Stimulated activated CD4-positive, alpha-beta T cell treated with anti-CD3 and anti-CD28 coated beads, Interleukin-1b, Interleukin-23, amount 100 ng/mL, for 4 hours (primary cell): Measurements from ENCODE around the gene C2CD4C.
"Not testable (repeated sequence)": the region's sequence is repeated elsewhere in the genome, so short reads cannot be mapped to it uniquely, and the experiment has no call there.

Experiments
- DNase-seq, 2 donors: peaks; one replicate each; pipeline ENCODE4 v3.0.0-alpha.2; 2020; ENCODE audit warnings: low read depth in 2 of 2

The C2CD4C gene

DNA sequence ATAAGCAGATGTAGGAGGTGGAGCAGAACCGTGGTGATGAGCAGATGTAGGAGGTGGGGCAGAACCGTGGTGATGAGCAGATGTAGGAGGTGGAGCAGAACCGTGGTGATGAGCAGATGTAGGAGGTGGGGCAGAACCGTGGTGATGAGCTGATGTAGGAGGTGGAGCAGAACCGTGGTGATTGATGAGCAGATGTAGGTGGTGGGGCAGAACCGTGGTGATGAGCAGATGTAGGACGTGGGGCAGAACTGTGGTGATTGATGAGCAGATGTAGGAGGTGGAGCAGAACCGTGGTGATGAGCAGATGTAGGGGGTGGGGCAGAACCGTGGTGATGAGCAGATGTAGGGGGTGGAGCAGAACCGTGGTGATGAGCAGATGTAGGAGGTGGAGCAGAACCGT lies 27.0 kb downstream of the C2CD4C start:
- not testable (repeated sequence) for DNase-seq

DNA sequence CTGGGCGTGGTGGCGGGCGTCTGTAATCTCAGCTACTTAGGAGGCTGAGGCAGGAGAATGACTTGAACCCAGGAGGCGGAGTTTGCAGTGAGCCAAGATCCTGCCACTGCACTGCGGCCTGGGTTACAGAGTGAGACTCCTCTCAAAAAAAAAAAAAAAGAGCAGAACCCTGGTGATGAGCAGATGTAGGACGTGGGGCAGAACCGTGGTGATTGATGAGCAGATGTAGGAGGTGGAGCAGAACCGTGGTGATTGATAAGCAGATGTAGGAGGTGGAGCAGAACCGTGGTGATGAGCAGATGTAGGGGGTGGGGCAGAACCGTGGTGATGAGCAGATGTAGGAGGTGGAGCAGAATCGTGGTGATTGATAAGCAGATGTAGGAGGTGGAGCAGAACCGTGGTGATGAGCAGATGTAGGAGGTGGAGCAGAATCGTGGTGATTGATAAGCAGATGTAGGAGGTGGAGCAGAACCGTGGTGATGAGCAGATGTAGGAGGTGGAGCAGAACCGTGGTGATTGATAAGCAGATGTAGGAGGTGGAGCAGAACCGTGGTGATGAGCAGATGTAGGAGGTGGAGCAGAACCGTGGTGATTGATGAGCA lies 28.2 kb downstream of the C2CD4C start:
- DNase-seq, result not testable (repeated sequence)

DNA sequence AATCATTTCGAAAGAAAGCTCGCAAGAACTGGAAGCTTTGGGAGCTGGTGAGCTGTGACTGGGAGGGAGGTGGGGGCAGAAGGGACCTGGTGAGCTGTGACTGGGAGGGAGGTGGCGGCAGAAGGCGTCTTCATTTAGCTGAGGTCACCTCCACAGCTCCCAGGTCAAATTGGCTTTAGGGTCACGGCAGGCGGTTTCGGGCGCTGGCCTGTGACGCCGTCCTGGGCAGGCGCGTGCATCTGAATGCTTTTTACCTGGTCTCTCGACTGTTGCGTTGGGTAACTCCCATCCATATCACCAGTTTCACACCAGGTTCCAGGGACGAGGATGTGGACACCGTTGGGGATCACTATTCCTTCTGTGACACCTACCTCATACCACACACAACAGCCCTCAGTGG lies 29.2 kb downstream of the C2CD4C start:
- DNase-seq, result no peak

DNA sequence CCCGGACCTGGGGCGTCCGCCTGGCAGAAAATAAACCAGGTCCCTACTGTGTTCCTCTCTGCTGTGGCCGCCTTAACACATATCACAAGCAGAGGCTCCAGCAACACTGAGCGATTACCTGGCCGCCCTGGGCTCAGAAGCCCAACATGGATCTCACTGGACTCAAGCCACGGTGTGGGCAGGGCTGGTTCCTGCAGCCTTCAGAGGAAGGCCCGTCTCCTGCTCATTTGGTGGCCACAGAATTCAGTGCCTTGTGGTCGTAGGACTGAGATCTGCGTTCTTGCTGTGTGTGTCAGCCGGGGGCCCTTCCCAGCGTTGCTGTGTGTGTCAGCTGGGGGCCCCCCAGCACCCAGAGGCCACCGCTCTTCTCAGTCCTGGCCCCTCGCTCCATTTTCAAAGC lies 30.2 kb downstream of the C2CD4C start:
- no peak for DNase-seq

DNA sequence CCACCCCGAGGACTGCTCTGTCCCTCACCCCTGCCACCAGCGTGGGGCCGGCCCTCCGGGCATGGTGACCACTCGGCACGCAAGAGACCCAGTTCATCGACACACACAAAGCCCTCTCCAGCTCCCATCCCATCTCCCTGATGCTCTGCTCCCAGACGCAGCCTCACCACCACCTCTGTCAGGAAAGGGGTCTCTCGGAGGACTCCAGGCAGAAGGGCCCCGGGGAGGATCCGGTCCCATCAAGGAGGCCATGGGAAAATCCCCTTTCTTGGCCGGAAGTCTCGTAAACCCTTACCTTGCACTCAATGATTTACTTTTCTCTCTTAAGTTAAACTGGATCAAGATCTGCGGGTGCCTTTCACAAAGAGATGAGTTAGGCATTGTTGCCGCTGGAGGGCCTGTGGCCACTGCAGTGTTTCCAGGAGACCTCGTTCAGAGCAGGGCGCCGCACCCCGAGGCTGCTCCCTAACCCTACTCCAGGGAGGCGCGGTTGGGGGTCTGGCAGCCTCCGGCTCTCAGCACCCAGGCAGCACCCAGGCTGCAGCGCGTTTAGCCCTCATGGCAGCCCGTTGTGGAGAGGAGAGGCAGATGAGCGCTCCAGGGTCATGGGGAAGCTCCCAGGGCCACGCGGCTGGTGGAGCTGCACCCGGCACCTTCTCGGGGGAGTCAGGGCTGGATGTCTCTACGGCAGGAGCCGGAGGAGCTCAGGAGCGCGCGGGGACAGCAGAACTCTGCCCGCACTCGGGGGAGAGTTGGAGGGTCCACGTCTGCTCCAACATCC lies 31.0 kb downstream of the C2CD4C start:
- DNase-seq, result no peak

DNA sequence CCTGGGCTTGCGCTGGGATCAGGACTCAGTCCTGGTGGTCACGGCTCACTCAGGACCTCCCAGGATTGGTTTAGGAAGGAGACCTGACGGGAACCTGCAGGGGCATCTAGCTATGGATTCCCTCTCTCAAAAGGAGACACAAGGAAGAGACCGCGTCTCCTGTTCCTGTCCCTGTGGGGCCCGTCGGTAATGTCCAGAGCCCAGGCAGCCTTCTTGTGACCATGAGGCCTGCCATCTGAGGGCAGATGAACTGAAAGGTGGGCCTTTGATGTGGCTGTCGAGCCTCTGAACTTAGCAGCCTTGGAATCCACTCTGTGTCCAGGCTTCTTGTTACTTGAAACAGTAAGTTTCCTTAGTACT lies 32.9 kb downstream of the C2CD4C start:
- DNase-seq, result no peak

DNA sequence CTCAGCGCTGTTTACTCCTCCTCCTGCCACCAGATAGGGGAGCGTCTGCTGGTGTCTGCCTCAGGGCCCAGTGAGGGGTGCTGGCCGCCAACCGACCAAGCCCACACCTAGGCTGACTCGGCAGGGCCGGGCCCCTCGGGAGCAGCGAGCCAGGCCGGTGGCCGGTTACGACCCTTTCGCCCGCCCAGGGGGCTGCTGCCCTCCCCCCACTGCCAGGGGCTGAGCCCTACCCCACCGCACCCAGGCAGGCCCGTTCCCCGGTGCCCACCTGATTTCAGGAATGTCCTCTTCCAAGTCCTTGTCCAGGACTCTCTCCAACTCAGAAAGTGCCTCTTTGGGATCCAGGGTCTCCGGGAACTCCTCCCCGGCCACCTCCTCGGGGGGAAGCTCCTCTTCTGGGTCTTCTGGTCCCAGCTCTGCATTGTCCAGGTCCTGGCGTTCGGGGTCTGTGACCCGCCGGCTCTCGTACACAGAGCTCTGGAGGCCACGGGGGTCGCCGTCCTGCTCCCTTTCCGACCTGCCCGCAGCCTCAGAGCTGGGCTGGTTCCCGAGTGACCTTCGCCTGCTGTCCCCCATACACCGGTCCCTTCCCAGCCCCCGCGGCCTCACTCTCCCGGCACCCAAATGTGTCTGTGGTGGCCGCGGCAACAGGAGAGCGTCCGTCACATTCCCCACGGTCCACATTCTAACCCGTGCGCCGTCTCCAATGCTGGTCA lies 33.4 kb downstream of the C2CD4C start:
- DNase-seq, result no peak

DNA sequence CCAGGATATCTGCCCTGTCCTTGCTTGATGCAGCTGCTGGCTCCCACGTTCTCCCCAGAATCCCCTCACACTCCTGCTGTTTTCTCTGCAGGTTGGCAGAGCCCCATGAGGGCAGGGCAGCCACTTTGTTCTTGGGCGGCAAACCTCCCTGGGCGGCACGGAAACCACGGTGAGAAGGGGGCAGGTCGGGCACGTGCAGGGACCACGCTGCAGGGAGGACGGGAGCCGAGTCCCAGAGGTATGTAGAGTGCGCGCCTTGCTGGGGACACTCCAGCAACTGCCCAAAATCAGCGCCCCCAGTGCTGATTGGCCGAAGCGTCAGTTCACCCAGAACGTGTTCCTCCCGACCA lies 34.1 kb downstream of the C2CD4C start:
- no peak for DNase-seq

DNA sequence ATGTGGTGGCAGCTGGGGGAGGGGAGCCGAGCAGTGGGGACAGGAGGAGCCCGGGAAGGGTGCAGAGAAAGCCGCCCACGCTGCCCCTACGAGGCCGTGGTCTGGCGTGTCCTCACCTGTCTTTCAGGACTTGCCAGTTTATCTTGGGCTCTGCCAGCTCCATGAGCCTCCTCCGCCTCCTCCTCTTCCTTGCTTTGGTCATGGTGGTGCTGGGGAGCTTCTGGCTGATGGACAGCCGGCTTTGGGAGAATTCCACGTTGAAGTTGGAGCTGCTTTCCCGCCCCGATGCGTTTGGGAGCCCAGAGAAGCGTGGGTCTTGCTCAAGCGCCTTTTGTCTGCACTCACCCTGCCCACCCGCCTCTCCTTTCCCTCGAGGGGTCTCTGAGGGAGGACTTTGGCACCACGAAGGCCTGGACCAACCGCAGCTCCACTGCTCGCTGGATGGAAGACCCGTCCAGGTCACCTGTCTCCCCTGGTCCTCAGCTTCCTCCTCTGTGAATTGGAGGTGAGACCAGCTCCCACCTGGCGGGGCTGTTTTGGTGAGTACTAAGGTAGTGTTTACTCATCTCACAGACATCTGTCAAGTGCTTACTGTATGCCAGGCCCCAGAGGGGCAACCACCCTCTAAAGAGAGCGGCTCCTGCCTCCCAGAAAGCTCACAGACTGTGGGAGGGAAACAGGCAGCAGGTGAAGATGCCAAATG lies 34.6 kb downstream of the C2CD4C start:
- DNase-seq, result no peak

DNA sequence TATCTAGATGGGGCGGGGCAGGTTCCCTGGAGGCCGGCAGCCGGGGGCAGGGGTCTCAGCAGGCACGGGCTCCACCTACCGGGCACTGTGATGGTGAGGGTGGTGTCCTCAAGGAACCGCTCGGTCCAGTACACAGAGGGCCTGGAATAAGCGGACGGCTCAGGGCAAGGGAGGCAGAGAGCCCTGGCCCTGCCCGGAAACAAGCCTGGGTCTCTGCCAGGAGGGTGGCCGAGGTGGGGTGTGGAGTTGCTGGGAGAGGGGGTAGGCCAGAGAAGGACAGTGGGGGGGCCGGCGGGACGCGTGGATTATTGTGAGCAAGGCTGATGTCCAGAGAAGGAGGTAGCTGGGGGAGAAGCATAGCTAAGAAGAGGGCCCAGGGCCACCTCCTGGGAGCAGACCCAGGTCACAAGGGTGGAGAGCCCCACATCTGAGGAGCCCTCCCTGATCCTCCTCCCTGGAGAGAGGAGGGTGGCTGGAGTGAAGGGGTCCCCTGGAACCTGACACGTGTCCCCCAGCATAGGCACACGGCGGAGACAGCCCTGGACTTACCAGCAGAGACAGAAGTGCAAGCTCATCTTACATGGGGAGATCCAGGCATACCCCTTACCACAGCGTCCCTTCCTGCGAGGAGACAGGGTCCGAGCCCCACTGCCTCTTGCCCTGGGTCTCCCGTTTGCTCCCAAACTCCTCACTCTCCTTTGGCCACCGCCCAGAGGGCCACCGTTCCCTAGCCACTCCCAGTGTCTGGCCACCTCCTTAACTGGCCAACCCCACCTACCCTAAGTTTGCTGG lies 35.4 kb downstream of the C2CD4C start:
- DNase-seq, result no peak

DNA sequence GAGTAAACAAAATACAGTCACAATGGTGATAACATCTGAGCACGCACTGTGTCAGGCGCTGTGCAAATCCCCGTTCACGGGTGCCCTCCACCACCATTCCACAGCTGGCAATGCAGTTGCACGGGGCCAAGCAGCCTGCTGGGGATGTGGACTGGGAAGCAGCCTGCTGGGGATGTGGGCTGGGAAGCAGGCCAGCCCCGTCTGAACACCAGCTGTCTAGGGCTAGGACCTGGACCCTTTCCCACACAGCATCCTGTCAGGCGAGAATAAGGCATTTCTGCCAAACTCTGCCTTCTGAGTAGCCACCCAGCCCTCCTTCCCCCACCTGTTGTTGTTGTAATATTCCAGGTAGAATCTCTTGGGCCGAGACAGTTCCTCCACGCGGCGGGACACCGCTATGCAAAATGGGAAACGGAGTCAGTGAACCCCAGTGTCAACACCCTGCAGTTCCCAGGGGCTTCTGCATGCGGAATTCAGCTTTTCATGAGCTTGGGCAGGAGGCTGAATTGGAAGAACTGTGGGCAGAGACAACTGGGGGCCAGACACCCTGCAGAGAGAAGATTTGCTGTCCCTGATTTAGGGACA lies 36.5 kb downstream of the C2CD4C start:
- DNase-seq, result no peak

DNA sequence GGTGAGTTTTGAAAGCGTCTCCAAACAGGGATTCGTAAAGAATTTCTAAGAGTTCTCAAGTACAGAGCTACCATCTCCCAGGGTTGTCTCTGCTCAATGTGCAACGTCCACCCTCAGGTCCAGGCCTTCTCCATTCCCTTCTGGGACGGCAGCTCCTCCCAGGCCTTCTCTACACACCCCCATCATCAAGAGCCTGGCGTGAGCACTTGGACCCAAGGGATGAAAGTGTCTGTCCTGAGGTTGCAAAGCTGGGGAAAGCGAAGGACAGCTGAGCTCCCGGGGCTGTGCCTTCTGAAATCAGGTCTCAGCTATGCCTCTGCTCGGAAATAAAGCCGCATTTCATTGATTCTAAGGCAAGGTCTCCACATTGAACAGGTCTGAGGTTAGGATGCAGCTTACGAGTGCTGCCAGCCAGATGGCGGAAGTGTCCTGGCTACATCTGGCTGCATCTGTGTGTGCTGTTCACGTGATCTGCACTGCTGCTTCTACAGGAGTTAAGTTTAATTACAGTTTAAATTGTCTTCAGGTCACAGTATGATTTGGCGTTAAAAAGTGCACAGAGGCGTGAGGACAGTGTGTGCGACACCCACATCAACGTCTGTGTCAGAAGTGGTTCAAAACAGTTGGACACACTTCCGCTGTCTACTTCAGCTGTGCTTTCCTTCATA lies 37.3 kb downstream of the C2CD4C start:
- no peak for DNase-seq

DNA sequence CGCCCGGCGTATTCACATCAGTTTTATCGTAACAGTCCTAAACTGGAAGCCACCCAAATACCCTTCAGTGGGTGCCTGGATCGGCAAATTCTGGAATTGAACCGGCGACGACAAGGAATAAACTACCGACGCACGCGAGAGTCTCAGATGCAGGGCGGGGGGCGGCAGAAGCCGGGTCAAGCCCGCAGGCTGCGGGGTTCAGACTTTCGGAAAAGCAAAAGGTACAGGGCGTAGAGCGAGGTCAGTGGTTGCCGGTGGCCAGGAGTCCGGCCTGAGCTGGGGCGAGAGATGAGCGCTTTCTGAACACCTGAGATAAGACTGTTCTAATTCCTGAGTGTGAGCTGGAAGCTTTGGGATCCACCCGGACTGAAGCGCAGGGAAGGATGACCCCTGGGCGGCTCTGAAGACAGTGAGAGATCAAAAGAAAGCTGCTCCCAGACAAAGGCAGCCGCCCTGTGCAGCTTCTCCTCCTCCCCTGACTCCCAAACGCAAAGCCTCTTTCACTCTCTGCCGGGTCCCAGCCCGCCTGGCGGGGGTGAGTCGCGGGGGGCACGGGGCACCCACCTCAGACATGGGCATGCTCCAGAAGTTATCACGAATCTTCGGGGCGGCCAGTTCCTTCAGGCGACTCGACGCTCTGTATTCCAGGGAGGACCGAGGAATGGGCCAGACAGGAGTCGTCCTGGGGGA lies 38.2 kb downstream of the C2CD4C start:
- DNase-seq, result no peak

DNA sequence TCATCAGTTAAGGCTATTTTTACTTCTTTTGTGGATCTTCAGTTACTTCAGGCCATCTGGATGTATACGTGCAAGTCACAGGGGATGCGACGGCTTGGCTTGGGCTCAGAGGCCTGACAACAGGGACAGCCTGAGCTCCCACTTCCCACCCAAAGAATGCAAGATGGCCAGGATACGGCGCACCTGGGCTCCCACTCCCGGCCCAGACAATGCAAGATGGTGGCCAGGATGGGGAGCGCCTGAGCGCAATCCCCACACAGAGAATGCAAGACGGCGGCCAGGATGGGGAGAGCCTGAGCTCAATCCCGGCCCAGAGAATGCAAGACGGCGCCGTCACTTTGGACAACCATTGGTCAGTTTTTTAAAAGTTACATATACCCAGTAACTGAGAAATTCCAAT lies 39.1 kb downstream of the C2CD4C start:
- no peak for DNase-seq

DNA sequence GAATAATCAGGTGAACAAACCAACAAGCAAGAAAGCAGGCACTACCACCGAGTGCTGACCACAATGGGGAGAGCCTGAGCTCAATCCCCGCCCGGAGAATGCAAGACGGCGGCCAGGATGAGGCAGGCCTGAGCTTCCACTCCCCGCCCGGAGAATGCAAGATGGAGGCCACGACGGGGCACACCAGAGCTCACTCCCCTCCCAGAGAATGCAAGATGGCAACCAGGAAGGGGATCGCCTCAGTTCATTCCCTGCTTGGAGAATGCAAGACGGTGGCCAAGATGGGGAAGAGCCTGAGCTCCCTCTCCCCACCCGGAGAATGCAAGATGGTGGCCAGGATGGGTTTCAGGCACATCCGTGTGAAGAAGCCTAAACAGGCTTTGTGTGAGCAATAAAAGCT lies 39.7 kb downstream of the C2CD4C start:
- no peak for DNase-seq

DNA sequence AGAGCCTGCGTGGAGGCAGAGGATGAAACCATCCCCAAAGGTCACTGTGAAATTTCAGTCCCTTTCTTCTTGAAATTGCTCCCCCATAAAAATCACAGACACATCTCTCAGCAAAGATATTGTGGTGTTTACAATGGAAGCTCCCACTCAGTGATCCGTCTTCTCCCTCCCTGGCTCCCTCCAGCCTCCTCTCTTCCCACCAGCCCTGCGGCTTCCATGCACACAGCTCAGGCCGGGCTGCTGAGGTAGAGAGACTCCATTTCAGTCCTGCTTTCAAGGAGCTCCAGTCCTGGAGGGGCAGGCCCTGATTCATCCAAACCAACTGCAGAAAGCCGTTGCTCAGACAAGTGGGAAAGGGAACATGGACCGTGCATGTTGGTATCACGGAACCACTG lies 40.3 kb downstream of the C2CD4C start:
- no peak for DNase-seq

DNA sequence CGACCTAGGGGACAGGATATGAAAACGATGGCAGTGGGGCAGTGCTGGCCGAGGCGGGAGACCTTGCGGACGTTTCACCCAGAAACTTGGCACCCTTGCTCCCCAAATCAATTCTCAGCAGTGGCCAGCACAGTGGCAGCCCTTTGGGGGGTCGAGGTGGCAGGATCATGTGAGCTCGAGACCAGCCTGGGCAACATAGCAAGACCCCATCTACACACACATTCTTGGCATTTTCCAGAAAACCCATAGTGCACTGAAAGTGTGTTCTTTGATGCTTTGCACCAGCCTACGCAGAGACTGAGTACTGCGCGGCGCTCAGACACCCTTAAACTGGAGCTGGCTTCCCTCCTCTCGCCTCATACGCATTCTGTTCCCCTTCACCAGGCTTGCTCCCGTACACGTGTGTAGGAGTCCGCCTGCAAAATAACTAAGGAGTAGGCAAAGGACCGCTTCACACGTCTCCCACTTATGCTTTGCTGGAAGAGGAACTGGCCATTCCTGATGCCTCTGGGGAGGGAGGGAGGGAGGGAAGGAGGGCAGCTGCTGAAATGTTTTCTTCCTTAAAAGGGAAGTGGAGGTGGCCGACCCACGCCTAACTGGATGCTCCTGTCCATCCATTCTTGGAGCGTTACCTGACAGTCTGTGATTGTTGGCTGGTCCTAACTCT lies 40.9 kb downstream of the C2CD4C start:
- no peak for DNase-seq

DNA sequence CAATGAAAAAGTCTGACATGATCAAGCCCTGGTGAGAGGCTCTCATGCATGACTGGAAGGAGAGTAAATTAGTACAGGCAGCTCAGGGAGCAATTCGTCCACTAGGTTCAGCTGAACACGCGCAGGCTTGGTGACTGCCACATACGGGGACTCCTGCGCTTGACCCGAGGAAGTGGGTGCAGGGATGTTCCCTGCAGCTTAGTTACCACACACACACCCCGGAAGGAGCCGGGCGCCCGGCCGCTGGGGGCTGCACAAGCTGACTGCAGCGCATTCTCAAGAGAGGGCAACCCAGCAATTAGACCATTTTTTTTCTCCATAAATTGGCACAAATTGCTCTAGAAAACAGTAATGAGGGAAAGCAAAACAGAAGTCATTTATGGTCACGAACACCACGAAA lies 41.4 kb downstream of the C2CD4C start:
- no peak for DNase-seq

DNA sequence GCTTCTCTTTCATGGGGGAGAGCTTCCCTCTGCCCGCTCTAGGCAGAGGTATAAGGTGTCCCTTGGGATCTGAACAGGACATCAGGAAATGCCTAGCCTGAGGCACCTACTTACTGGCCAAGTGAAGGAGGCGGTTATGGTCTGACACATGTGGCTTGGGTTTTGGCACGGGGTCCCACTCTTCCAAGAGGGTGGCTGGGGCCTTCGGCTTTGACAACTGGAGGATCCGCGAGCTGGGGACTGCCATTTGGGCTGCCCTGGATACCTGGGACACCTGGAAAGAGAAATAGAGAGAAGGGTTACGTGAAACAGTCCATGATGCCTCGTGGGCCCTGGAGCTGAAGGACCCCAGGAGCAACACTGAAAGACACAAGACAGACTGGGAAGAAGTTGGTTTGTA lies 42.0 kb downstream of the C2CD4C start:
- no peak for DNase-seq
